GM18511 (cell line): ENCODE data around the gene PBX3.
A peak's percentile ranks its signal among the peaks of the same experiment; 100 is the strongest.

Experiments
- ATAC-seq: cut with Tn5 transposase; IDR thresholded peaks from one replicate; pipeline ENCODE4 v1.9.1; 2021; ENCODE audit warnings: mild to moderate bottlenecking, moderate library complexity; ENCODE audit not compliant: unreplicated experiment

Gene PBX3

GRCh38 chr9:125821078-125821477, 73.9 kb downstream of the PBX3 start:
- no peak for ATAC-seq

- no peak for ATAC-seq
Observed at GRCh38 chr9:125822160-125822559, 75.0 kb downstream of the PBX3 start.

GRCh38 chr9:125822902-125823301, 75.7 kb downstream of the PBX3 start:
- ATAC-seq = no peak

- peak; percentile 61 for ATAC-seq
Observed at GRCh38 chr9:125823874-125824406, 76.8 kb downstream of the PBX3 start.

GRCh38 chr9:125825762-125826161, 78.6 kb downstream of the PBX3 start:
- no peak for ATAC-seq

- no peak for ATAC-seq
Observed at GRCh38 chr9:125826850-125827249, 79.7 kb downstream of the PBX3 start.

GRCh38 chr9:125829743-125830142, 82.6 kb downstream of the PBX3 start:
- peak; percentile 71 for ATAC-seq

- ATAC-seq = no peak
Observed at GRCh38 chr9:125831054-125831453, 83.9 kb downstream of the PBX3 start.

- no peak for ATAC-seq
Observed at GRCh38 chr9:125831616-125832015, 84.4 kb downstream of the PBX3 start.

- no peak for ATAC-seq
Observed at GRCh38 chr9:125835655-125836054, 88.5 kb downstream of the PBX3 start.

GRCh38 chr9:125839317-125839716, 92.1 kb downstream of the PBX3 start:
- ATAC-seq = no peak

- ATAC-seq = no peak
Observed at GRCh38 chr9:125841444-125841843, 94.3 kb downstream of the PBX3 start.

- no peak for ATAC-seq
Observed at GRCh38 chr9:125842242-125842641, 95.1 kb downstream of the PBX3 start.

- ATAC-seq = no peak
Observed at GRCh38 chr9:125843646-125844045, 96.5 kb downstream of the PBX3 start.

GRCh38 chr9:125844611-125845010, 97.4 kb downstream of the PBX3 start:
- ATAC-seq = no peak

- ATAC-seq = no peak
Observed at GRCh38 chr9:125845271-125845808, 98.2 kb downstream of the PBX3 start.

- ATAC-seq = no peak
Observed at GRCh38 chr9:125847735-125848134, 100.6 kb downstream of the PBX3 start.

GRCh38 chr9:125850106-125850632, 103.0 kb downstream of the PBX3 start:
- ATAC-seq = no peak

- ATAC-seq = no peak
Observed at GRCh38 chr9:125850763-125851162, 103.6 kb downstream of the PBX3 start.

- ATAC-seq = no peak
Observed at GRCh38 chr9:125851979-125852378, 104.8 kb downstream of the PBX3 start.

- ATAC-seq = no peak
Observed at GRCh38 chr9:125852386-125852785, 105.2 kb downstream of the PBX3 start.

- ATAC-seq = no peak
Observed at GRCh38 chr9:125854553-125855275, 107.5 kb downstream of the PBX3 start.
